Measurements from ENCODE around the gene RAB8B. TPM values are rescaled to one million over a fixed set of nuclear protein-coding genes. Genes with fewer than 3 reads are reported as not detected.
"Not testable (repeated sequence)": the region's sequence is repeated elsewhere in the genome, so short reads cannot be mapped to it uniquely, and the experiment has no call there.

RAB8B gene
- total and polyA plus RNA-seq, 9 of the 15 experiments (the other 6 are each of a cell fraction or from before 2014, with no cell fraction given): 7.8 to 32.1 (median 24.2) TPM

- in situ Hi-C loops (cut with MboI): not testable (repeated sequence)
- POLR2A ChIA-PET: interaction anchor here (1.5 kb wide), 1 partner anchor 13 kb away, joined by 4 read pairs; no protein-coding TSS in a partner anchor
These were observed 19.4 kb downstream of the RAB8B start for GRCh38 chr15:63208824-63209223.

GRCh38 chr15:63210151-63211091 is 21.0 kb downstream of the RAB8B start:
- Histone ChIP-seq H3K9ac (ENCODE audit: insufficient read depth in 1 of 2, low read depth in 2 of 2, low read length in 2 of 2) (no peak overlapping the region; a peak in 2 of 4 replicates), H4K20me1 (replicated peaks; ENCODE audit: control insufficient read depth, insufficient read depth, low read length) (no peaks in the 10 kb centered on the region), H3K27me3 (ENCODE audit: control insufficient read depth in 2 of 2, insufficient read depth in 2 of 2, low read length in 2 of 2) (no peaks in the 10 kb centered on the region), H3K4me2 (ENCODE audit: insufficient read depth, low read length) (peak overlapping the region; percentile 6), H3K4me1 (replicated peaks in 1 of 2; ENCODE audit: control insufficient read depth in 2 of 2, insufficient read depth in 2 of 2, low read length in 2 of 2) (peaks cover 31 to 61% of the 10 kb centered on the region in 2 experiments), H3K9me1 (ENCODE audit: control insufficient read depth, insufficient read depth, low read length) (no peaks in the 10 kb centered on the region), H3K4me3 (no peak overlapping the region), H3K36me3 (ENCODE audit: control insufficient read depth, insufficient read depth, low read length) (peaks cover under 1% of the 10 kb centered on the region; the same call in 1 of the 3 replicates), H3K79me2 (ENCODE audit: control insufficient read depth, insufficient read depth, low read length) (peaks cover 89% of the 10 kb centered on the region), H2AFZ (ENCODE audit: low read depth, low read length) (no peak overlapping the region), H3K27ac (ENCODE audit: extremely low read depth, low read depth, low read length) (peak overlapping the region; percentile 67; the same call in 1 of the 3 replicates), H3K9me3 (replicated peaks; ENCODE audit: control insufficient read depth, insufficient read depth, low read depth, low read length) (no peaks in the 10 kb centered on the region)
- FAIRE-seq (no peak), ATAC-seq (peak; percentile 8; the same call in 1 of the 3 replicates), DNase-seq (ENCODE audit: extremely low read depth in 1 of 4, low spot score in 3 of 4) (no peak)
- no TSS peak for BruUV-seq (replicated peaks)
- in situ Hi-C loops (cut with MboI): no loop called here
- ChIA-PET CTCF (ENCODE audit: low intra/inter-chr PET ratio) (no interaction called here), POLR2A (interaction anchor here (0.8 to 1.4 kb wide), 4 partner anchors 8 to 20 kb away, joined by 3 to 7 read pairs (median 4); no protein-coding TSS in a partner anchor)
- intact Hi-C loops (cut with micrococcal nuclease): no loop called here
- no peak for TF ChIP-seq MEF2A (IDR thresholded peaks at IDR 0.05; ENCODE audit: control insufficient read depth, low read depth, low read length)
- no peak for TF ChIP-seq NCOA4 (IDR thresholded peaks at IDR 0.05; ENCODE audit: partially characterized antibody)
- no peak for TF ChIP-seq ZNF584 (CRISPR knock-in tag; IDR thresholded peaks at IDR 0.05; ENCODE audit: low read depth)
- WGBS (ENCODE audit: insufficient coverage, low coverage, missing lambda C conversion rate): 42% methylated on average over 5 of the region's 5 CpGs

More at GRCh38 chr15:63208824-63209223, 19.4 kb downstream of the RAB8B start:
- H3K27ac ChIP-seq (ENCODE audit: extremely low read depth, low read depth, low read length); H4K20me1 ChIP-seq (replicated peaks; ENCODE audit: control insufficient read depth, insufficient read depth, low read length); H3K36me3 ChIP-seq (ENCODE audit: control insufficient read depth, insufficient read depth, low read length); CTCF ChIA-PET (ENCODE audit: low intra/inter-chr PET ratio); BruUV-seq (replicated peaks); H3K4me3 ChIP-seq; H3K27me3 ChIP-seq (ENCODE audit: control insufficient read depth in 2 of 2, insufficient read depth in 2 of 2, low read length in 2 of 2); DNase-seq (ENCODE audit: extremely low read depth in 1 of 4, low spot score in 3 of 4); intact Hi-C loops (cut with micrococcal nuclease); H3K9me3 ChIP-seq (replicated peaks; ENCODE audit: control insufficient read depth, insufficient read depth, low read depth, low read length); H3K9ac ChIP-seq (ENCODE audit: insufficient read depth in 1 of 2, low read depth in 2 of 2, low read length in 2 of 2); H2AFZ ChIP-seq (ENCODE audit: low read depth, low read length); H3K9me1 ChIP-seq (ENCODE audit: control insufficient read depth, insufficient read depth, low read length); FAIRE-seq; H3K4me2 ChIP-seq (ENCODE audit: insufficient read depth, low read length); ATAC-seq: not testable (repeated sequence)
- WGBS (ENCODE audit: insufficient coverage, low coverage, missing lambda C conversion rate): 74% methylated on average over 12 of the region's 12 CpGs
- H3K4me1 ChIP-seq (replicated peaks in 1 of 2; ENCODE audit: control insufficient read depth in 2 of 2, insufficient read depth in 2 of 2, low read length in 2 of 2): peaks cover 26 to 50% of the 10 kb centered on the region in 2 experiments
- H3K79me2 ChIP-seq (ENCODE audit: control insufficient read depth, insufficient read depth, low read length): peaks cover 84% of the 10 kb centered on the region
- TF ChIP-seq ASH1L (IDR thresholded peaks at IDR 0.05; ENCODE audit: borderline replicate concordance, low read depth, partially characterized antibody) (peak; percentile 14), ZNF384 (IDR thresholded peaks at IDR 0.05; ENCODE audit: low read depth, low read length) (peak; percentile 70)
